ENCODE data around the gene PFDN1. TPM values are rescaled to one million over a fixed set of nuclear protein-coding genes. Genes with fewer than 3 reads are reported as not detected.

The PFDN1 gene
- polyA plus RNA-seq, 1 donor (not counting 4 experiments of a cell fraction or from before 2014, with no cell fraction given) = 79.0 TPM

GRCh38 chr5:140341591-140341990 lies 38.7 kb upstream of the PFDN1 start:
- no peak for FAIRE-seq
- DNase-seq (ENCODE audit: low read depth, low spot score) = no peak
- Histone ChIP-seq H3K27me3 (ENCODE audit: control insufficient read depth, extremely low read depth, insufficient read depth, low read length) (no peaks in the 10 kb centered on the region), H3K9ac (ENCODE audit: control insufficient read depth, extremely low read depth, insufficient read depth, low read length) (no peak overlapping the region), H3K9me3 (ENCODE audit: control insufficient read depth, low read depth, low read length) (no peaks in the 10 kb centered on the region), H2AFZ (ENCODE audit: control insufficient read depth, low read length) (no peak overlapping the region), H3K79me2 (ENCODE audit: control insufficient read depth, insufficient read depth, low read length) (peaks cover 65% of the 10 kb centered on the region), H3K4me2 (ENCODE audit: control insufficient read depth, extremely low read depth, insufficient read depth, low read depth, low read length) (peak overlapping the region; percentile 69), H3K9me1 (ENCODE audit: control insufficient read depth, extremely low read depth, insufficient read depth, low read length) (peaks cover 17% of the 10 kb centered on the region), H3K36me3 (ENCODE audit: control insufficient read depth in 2 of 2, extremely low read depth in 1 of 2, insufficient read depth in 2 of 2, low read length in 2 of 2) (peaks cover 23 to 56% of the 10 kb centered on the region in 2 experiments), H3K4me1 (ENCODE audit: control insufficient read depth, extremely low read depth, insufficient read depth, low read length) (peaks cover 75% of the 10 kb centered on the region), H4K20me1 (ENCODE audit: control insufficient read depth, extremely low read depth, insufficient read depth, low read length) (peaks cover 26% of the 10 kb centered on the region), H3K27ac (ENCODE audit: control insufficient read depth, insufficient read depth, low read length) (peak overlapping the region; percentile 22), H3K4me3 (ENCODE audit: control insufficient read depth in 2 of 3, extremely low read depth in 1 of 3, insufficient read depth in 2 of 3, low read depth in 1 of 3, low read length in 3 of 3) (peak overlapping the region in 1 of 3 experiments; percentile 34)
- dilution Hi-C loops (cut with MboI; ENCODE audit: extremely low pct_ligation_motif_present, low sequenced_read_pairs) = no loop called here
- TF ChIP-seq CTCF (optimal IDR thresholded peaks at IDR 0.05 in 1 of 3, IDR thresholded peaks at IDR 0.05 in 1 of 3, conservative IDR thresholded peaks at IDR 0.05 in 1 of 3; ENCODE audit: extremely low read depth in 1 of 3, insufficient read depth in 2 of 3, low read length in 3 of 3) (no peak), EZH2 (IDR thresholded peaks at IDR 0.05; ENCODE audit: low read length) (no peak)

- Histone ChIP-seq H3K4me3 (ENCODE audit: control insufficient read depth in 2 of 3, extremely low read depth in 1 of 3, insufficient read depth in 2 of 3, low read depth in 1 of 3, low read length in 3 of 3) (no peak overlapping the region), H3K36me3 (ENCODE audit: control insufficient read depth in 2 of 2, extremely low read depth in 1 of 2, insufficient read depth in 2 of 2, low read length in 2 of 2) (peaks cover 32 to 65% of the 10 kb centered on the region in 2 experiments), H2AFZ (ENCODE audit: control insufficient read depth, low read length) (no peak overlapping the region), H3K9me1 (ENCODE audit: control insufficient read depth, extremely low read depth, insufficient read depth, low read length) (peaks cover 17% of the 10 kb centered on the region), H3K27me3 (ENCODE audit: control insufficient read depth, extremely low read depth, insufficient read depth, low read length) (no peaks in the 10 kb centered on the region), H3K9me3 (ENCODE audit: control insufficient read depth, low read depth, low read length) (no peaks in the 10 kb centered on the region), H3K9ac (ENCODE audit: control insufficient read depth, extremely low read depth, insufficient read depth, low read length) (no peak overlapping the region), H3K79me2 (ENCODE audit: control insufficient read depth, insufficient read depth, low read length) (peaks cover 58% of the 10 kb centered on the region), H3K27ac (ENCODE audit: control insufficient read depth, insufficient read depth, low read length) (no peak overlapping the region), H4K20me1 (ENCODE audit: control insufficient read depth, extremely low read depth, insufficient read depth, low read length) (peaks cover 26% of the 10 kb centered on the region), H3K4me2 (ENCODE audit: control insufficient read depth, extremely low read depth, insufficient read depth, low read depth, low read length) (peak overlapping the region; percentile 69), H3K4me1 (ENCODE audit: control insufficient read depth, extremely low read depth, insufficient read depth, low read length) (peaks cover 75% of the 10 kb centered on the region)
- DNase-seq (ENCODE audit: low read depth, low spot score) = no peak
- TF ChIP-seq EZH2 (IDR thresholded peaks at IDR 0.05; ENCODE audit: low read length) = no peak
- TF ChIP-seq CTCF (optimal IDR thresholded peaks at IDR 0.05 in 1 of 3, IDR thresholded peaks at IDR 0.05 in 1 of 3, conservative IDR thresholded peaks at IDR 0.05 in 1 of 3; ENCODE audit: extremely low read depth in 1 of 3, insufficient read depth in 2 of 3, low read length in 3 of 3) = no peak
- no peak for FAIRE-seq
- dilution Hi-C loops (cut with MboI; ENCODE audit: extremely low pct_ligation_motif_present, low sequenced_read_pairs) = no loop called here
Observed at GRCh38 chr5:140340605-140341121, 37.8 kb upstream of the PFDN1 start.

All from keratinocyte (primary cell).